Caco-2 (cell line): Measurements from ENCODE around the gene ZNF646. TPM values are rescaled to one million over a fixed set of nuclear protein-coding genes. Genes with fewer than 3 reads are reported as not detected.

ENCODE experiments used
- BruUV-seq: library from RNA; stranded (reverse); fragments of 400-500 nt; replicated peaks from 2 replicates; lab custom pipeline; 2021; lab: Mats Ljungman, UMichigan
- CTCF ChIA-PET: fragments of 300-600 bp; sonication (Branson Sonifier 250); formaldehyde crosslinking; loops from one replicate; lab custom pipeline; 2022; ENCODE audit warnings: antibody characterized with exemption; lab: Charles Lee
- POLR2A ChIA-PET: fragments of 300-600 bp; sonication (Branson Sonifier 250); formaldehyde crosslinking; loops from one replicate; lab custom pipeline; 2022; ENCODE audit warnings: antibody characterized with exemption; lab: Charles Lee
- DNase-seq, 2 experiments: peaks; one replicate each; pipeline versions ENCODE4 v3.0.0 to v3.0.0-alpha.2; 2020 to 2022
- H3K27me3 ChIP-seq: replicated peaks from 2 replicates; pipeline ENCODE4 v1.6.0; 2011; ENCODE audit warnings: low read length; ENCODE audit not compliant: control insufficient read depth, insufficient read depth
- H3K36me3 ChIP-seq: 2 replicates; pipeline ENCODE4 v1.5.1; 2011; ENCODE audit warnings: low read length; ENCODE audit not compliant: control insufficient read depth, insufficient read depth
- H3K4me1 ChIP-seq: fragments of 250-450 bp; sonication (Bioruptor Pico); 2 replicates; pipeline ENCODE4 v1.5.1; 2020; ENCODE audit warnings: mild to moderate bottlenecking
- H3K4me3 ChIP-seq: 2 replicates; pipeline ENCODE4 v1.5.1; 2011; ENCODE audit warnings: low read depth, mild to moderate bottlenecking, control low read depth, low read length
- H3K9me3 ChIP-seq: fragments of 250-450 bp; sonication (Bioruptor Pico); 2 replicates; pipeline ENCODE4 v1.5.1; 2020; ENCODE audit warnings: mild to moderate bottlenecking, moderate library complexity
- H3K27ac Mint-ChIP-seq: one replicate; pipeline ENCODE4 v1.8.0; 2022; ENCODE audit warnings: mixed read lengths; ENCODE audit not compliant: unreplicated experiment
- H3K27me3 Mint-ChIP-seq: one replicate; pipeline ENCODE4 v1.8.0; 2022; ENCODE audit warnings: mixed read lengths; ENCODE audit not compliant: insufficient read depth, unreplicated experiment
- H3K36me3 Mint-ChIP-seq: one replicate; pipeline ENCODE4 v1.8.0; 2022; ENCODE audit warnings: mild to moderate bottlenecking, mixed read lengths; ENCODE audit not compliant: insufficient read depth, unreplicated experiment
- H3K4me1 Mint-ChIP-seq: one replicate; pipeline ENCODE4 v1.8.0; 2022; ENCODE audit warnings: low read depth, mixed read lengths; ENCODE audit not compliant: unreplicated experiment
- H3K4me3 Mint-ChIP-seq: one replicate; pipeline ENCODE4 v1.8.0; 2022; ENCODE audit warnings: mild to moderate bottlenecking, moderate library complexity, mixed read lengths; ENCODE audit not compliant: unreplicated experiment
- H3K9me3 Mint-ChIP-seq: one replicate; pipeline ENCODE4 v1.8.0; 2022; ENCODE audit warnings: mixed read lengths; ENCODE audit not compliant: unreplicated experiment
- intact Hi-C: fragments of 100-400 bp; cut with micrococcal nuclease; formaldehyde crosslinking; loops from one replicate; pipeline ENCODE4 v1.10.0; 2022; ENCODE audit not compliant: unreplicated experiment
- total RNA-seq: library from RNA; stranded (reverse); gene quantifications from 2 replicates; pipeline ENCODE4 v1.2.3, GENCODE V29; 2022
- TF ChIP-seq, protein P1 (sequence below), 2 experiments: fragments of 200-600 bp in 1 of 2; IDR thresholded peaks; 1 replicate in 1 of 2; 2 replicates in 1 of 2; pipeline versions ENCODE4 v1.5.1 to v1.8.0; 2011 to 2022; ENCODE audit warnings: antibody characterized with exemption in 1 of 2, control low read depth in 1 of 2, inconsistent platforms in 1 of 2, low read depth in 1 of 2, low read length in 1 of 2, mild to moderate bottlenecking in 1 of 2, moderate library complexity in 1 of 2; ENCODE audit not compliant: insufficient read depth in 1 of 2, severe bottlenecking in 1 of 2, unreplicated experiment in 1 of 2

ZNF646 gene
- total RNA-seq, 1 experiment from 2014 or later, result 17.2 TPM

DNA sequence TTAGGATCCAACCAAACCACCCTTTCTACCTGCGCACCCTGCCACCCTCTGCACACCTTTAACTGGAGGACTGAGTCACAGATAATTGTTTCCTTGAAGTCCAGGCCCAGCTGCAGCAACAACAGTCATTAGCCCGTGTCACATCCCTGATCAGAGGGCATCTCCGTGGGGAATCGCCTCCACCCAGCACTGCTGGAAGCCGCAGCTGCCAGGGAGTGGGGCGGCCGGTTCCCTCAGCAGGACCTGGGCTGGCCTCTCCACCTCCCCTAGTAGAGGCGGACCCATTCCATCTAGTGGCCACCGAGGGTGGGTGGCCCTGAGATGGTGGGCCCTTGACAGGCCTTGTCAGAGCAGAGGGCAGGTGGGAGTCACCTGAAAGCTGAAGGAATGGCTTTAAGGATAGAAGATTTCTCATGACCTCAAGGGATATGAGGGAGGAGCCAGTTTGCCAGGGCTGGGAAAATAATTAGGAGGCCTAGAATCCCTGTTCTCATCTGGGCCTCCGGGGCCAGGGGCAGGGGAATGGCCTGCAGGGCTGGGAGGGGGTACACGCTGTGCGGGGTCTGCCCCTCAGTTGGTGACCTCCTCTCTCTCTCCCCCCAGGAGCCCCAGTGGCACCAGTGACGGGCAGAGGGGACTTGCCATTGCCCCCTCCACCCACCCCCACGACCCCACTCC lies 8.3 kb downstream of the ZNF646 start:
- H3K9me3 ChIP-seq, result no peaks in the 10 kb centered on the region
- H3K4me3 Mint-ChIP-seq, result no peak overlapping the region
- H3K27me3 Mint-ChIP-seq, result no peaks in the 10 kb centered on the region
- no peaks in the 10 kb centered on the region for H3K9me3 Mint-ChIP-seq
- H3K4me1 ChIP-seq, result no peaks in the 10 kb centered on the region
- intact Hi-C loops, result no loop called here
- H3K4me3 ChIP-seq, result no peak overlapping the region
- BruUV-seq, result no TSS peak
- POLR2A ChIA-PET, result interaction anchor here (0.6 kb wide), 1 partner anchor 68 kb away, joined by 17 read pairs; no protein-coding TSS in a partner anchor
- CTCF ChIA-PET, result no interaction called here
- no peak overlapping the region for H3K27ac Mint-ChIP-seq
- peaks cover 38% of the 10 kb centered on the region for H3K36me3 Mint-ChIP-seq
- peaks cover 3% of the 10 kb centered on the region for H3K36me3 ChIP-seq
- no peak for DNase-seq
- TF ChIP-seq, protein P1, sequence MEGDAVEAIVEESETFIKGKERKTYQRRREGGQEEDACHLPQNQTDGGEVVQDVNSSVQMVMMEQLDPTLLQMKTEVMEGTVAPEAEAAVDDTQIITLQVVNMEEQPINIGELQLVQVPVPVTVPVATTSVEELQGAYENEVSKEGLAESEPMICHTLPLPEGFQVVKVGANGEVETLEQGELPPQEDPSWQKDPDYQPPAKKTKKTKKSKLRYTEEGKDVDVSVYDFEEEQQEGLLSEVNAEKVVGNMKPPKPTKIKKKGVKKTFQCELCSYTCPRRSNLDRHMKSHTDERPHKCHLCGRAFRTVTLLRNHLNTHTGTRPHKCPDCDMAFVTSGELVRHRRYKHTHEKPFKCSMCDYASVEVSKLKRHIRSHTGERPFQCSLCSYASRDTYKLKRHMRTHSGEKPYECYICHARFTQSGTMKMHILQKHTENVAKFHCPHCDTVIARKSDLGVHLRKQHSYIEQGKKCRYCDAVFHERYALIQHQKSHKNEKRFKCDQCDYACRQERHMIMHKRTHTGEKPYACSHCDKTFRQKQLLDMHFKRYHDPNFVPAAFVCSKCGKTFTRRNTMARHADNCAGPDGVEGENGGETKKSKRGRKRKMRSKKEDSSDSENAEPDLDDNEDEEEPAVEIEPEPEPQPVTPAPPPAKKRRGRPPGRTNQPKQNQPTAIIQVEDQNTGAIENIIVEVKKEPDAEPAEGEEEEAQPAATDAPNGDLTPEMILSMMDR (IDR thresholded peaks at IDR 0.05; ENCODE audit: insufficient read depth in 1 of 2, low read depth in 1 of 2, low read length in 1 of 2, severe bottlenecking in 1 of 2, unreplicated experiment in 1 of 2), result no peak
- no peaks in the 10 kb centered on the region for H3K4me1 Mint-ChIP-seq
- H3K27me3 ChIP-seq, result no peaks in the 10 kb centered on the region

DNA sequence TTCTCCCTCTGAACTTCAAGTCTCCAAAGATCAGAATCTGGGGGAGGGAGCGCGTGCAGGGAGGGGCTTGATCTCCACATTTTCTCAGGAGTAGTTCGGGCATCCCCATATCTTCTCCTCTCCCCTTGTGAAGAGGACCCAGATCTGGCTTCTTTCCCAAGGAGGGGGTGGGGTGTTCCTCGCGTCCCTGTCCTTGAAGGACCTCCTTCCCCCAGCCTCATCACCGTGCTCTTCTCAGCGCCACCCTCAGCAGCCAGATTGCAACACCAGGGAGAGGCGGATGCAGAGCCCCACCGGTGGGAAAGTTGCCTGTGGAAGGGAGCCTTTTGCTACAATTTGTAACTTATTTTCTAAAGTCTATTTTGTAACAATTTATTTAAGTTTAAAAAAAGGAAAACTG lies 8.9 kb downstream of the ZNF646 start:
- BruUV-seq, result no TSS peak
- intact Hi-C loops, result no loop called here
- H3K36me3 Mint-ChIP-seq, result peaks cover 38% of the 10 kb centered on the region
- Histone ChIP-seq H3K27me3 (no peaks in the 10 kb centered on the region), H3K36me3 (peaks cover 3% of the 10 kb centered on the region), H3K4me3 (no peak overlapping the region), H3K4me1 (no peaks in the 10 kb centered on the region), H3K9me3 (no peaks in the 10 kb centered on the region)
- DNase-seq, result no peak
- TF ChIP-seq, protein P1 (IDR thresholded peaks at IDR 0.05; ENCODE audit: insufficient read depth in 1 of 2, low read depth in 1 of 2, low read length in 1 of 2, severe bottlenecking in 1 of 2, unreplicated experiment in 1 of 2), result no peak
- CTCF ChIA-PET, result no interaction called here
- no peaks in the 10 kb centered on the region for H3K9me3 Mint-ChIP-seq
- POLR2A ChIA-PET, result no interaction called here
- H3K4me1 Mint-ChIP-seq, result no peaks in the 10 kb centered on the region
- no peaks in the 10 kb centered on the region for H3K27me3 Mint-ChIP-seq
- H3K27ac Mint-ChIP-seq, result no peak overlapping the region
- no peak overlapping the region for H3K4me3 Mint-ChIP-seq

DNA sequence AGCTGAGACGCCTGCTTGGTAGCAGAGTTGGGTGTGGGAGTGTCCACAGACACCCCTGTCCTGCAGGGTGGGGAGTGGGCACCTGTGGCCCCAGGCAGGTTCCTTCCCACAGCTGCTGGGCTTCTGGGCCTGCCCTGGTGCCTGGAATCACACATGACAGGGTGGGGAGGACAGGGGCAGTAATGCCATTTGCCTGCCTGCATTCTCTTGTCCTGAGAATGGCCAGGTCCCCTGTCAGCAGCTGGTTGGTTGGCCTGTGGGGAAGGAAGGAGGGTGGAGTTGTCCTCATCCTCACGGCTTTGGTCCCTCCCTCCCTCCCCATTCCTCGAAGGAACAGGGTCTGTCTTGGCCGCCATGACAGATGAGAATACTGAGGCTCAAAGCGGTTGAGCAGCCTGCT lies 9.3 kb downstream of the ZNF646 start:
- intact Hi-C loops, result no loop called here
- CTCF ChIA-PET, result no interaction called here
- BruUV-seq, result no TSS peak

More for the DNA sequence above, 9.3 kb downstream of the ZNF646 start:
- Mint-ChIP-seq H3K27me3 (no peaks in the 10 kb centered on the region), H3K36me3 (peaks cover 38% of the 10 kb centered on the region), H3K4me1 (no peaks in the 10 kb centered on the region), H3K4me3 (no peak overlapping the region), H3K27ac (no peak overlapping the region), H3K9me3 (no peaks in the 10 kb centered on the region)
- H3K36me3 ChIP-seq, result no peaks in the 10 kb centered on the region
- no peaks in the 10 kb centered on the region for H3K27me3 ChIP-seq
- H3K4me3 ChIP-seq, result no peak overlapping the region
- H3K4me1 ChIP-seq, result no peaks in the 10 kb centered on the region
- POLR2A ChIA-PET, result no interaction called here
- DNase-seq, result no peak
- TF ChIP-seq, protein P1 (IDR thresholded peaks at IDR 0.05; ENCODE audit: insufficient read depth in 1 of 2, low read depth in 1 of 2, low read length in 1 of 2, severe bottlenecking in 1 of 2, unreplicated experiment in 1 of 2), result no peak
- H3K9me3 ChIP-seq, result no peaks in the 10 kb centered on the region
